NCI-H774 (cell line): Measurements from ENCODE around the gene PEAK1.
"Not testable (repeated sequence)": the region's sequence is repeated elsewhere in the genome, so short reads cannot be mapped to it uniquely, and the experiment has no call there.

Experiments used
- DNase-seq: peaks from one replicate; lab custom pipeline; 2025; lab: John Stamatoyannopoulos, UW

The PEAK1 gene

GRCh38 chr15:77420610-77421369, 886 bp upstream of the PEAK1 start, which contains the start of gene HMG20A:
TSS of gene HMG20A (plus strand) at chr15:77420888. CDS start at chr15:77458408, 37,520 bp downstream.
- DNase-seq = peak; percentile 81

GRCh38 chr15:77418966-77419835, 703 bp downstream of the PEAK1 start:
- no peak for DNase-seq

DNA sequence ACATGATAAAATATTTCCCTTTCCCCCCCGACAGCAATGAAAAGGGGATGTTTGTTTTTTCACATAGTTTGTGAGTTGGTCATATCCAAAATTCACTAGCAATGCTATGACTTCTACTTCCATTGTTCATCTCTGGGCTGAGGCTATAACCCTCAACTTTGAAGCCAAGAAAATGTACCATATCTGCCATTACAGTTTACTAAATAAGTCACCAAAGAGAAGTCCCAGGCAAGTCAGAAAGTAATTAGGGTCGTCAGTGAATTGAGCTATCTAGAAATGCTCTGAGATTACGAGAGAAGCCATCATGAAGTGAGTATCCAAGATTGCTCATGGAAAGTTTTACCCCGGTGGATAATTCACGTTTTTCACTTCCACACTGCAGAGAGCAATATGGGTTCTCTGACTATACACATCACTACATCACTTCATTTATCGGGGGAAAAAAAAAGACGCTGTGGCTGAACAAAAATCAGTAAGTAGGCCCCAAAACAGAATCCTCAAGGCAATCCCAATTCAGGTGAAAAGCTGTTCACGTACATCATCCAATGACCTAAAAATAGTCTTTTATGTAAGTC, 1.4 kb downstream of the PEAK1 start:
- no peak for DNase-seq

DNA sequence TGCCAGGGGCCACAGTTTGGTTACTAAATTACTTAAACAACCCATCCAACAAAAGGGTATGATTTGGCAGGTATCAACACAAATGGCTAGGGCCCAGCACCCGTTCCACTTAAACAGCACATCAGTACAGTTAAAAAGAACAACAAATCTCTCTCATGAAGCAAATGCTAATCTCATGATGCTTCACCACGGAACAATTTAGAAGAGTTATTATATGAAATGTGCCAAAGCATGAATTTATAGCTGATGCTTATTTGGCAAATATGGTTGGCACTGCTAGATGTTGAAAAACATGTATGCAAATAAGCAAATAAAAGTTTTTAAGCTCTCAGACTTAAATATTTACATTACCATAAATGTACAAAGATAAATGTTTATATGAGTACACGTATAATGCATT, 2.3 kb downstream of the PEAK1 start:
- DNase-seq = no peak

DNA sequence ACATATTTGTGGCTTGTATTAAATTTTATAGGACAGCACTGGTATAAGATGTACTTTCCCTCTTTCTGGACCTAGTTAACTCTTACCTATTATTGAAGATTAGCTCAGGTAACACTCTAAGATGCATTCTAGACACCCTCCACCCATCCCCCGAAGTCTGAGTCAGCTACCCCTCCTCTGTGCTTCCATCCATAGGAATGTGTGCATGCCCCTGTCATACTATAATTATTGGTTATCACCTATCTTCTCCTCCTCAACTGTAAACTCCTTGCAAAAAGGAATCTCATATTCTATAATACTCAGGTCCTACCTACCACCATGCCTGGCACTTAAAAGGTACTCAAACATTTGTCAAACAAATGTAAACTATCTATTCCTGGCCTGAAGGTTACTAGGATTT, 3.0 kb downstream of the PEAK1 start:
- DNase-seq = no peak

GRCh38 chr15:77416148-77416455, 3.8 kb downstream of the PEAK1 start:
- DNase-seq = no peak

DNA sequence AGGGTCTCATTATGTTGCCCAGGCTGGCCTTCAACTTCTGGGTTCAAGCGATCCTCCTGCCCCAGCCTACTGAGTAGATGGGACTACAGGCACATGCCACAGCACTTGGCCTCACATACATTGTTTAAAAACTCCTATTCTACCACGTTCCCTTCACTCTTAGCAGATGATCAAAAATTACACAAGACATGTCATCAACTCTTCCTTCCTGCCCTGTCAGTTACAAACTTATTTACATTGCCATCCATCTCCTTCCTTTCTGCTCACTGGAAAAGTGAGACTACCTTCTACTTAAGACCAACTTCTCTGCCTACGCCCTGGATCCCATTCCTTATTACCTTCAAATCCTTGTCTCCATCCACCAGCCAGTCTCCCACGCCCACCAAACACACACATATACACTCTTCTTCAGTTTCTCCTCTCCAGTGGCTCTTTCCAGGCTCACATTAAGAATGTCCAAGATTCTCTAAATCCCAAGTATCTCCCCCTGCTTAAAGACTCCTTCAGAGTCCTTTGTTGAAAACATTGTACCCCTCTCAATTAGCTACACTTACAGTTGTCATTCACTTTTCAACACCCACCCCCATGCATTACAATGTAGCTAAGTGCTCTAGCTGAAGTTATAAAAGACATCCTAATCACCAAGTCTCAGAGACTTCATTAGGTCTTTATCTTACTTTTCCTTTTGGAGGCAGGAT, 4.3 kb downstream of the PEAK1 start:
- DNase-seq = no peak

GRCh38 chr15:77414789-77415442, 5.0 kb downstream of the PEAK1 start:
- DNase-seq = no peak

DNA sequence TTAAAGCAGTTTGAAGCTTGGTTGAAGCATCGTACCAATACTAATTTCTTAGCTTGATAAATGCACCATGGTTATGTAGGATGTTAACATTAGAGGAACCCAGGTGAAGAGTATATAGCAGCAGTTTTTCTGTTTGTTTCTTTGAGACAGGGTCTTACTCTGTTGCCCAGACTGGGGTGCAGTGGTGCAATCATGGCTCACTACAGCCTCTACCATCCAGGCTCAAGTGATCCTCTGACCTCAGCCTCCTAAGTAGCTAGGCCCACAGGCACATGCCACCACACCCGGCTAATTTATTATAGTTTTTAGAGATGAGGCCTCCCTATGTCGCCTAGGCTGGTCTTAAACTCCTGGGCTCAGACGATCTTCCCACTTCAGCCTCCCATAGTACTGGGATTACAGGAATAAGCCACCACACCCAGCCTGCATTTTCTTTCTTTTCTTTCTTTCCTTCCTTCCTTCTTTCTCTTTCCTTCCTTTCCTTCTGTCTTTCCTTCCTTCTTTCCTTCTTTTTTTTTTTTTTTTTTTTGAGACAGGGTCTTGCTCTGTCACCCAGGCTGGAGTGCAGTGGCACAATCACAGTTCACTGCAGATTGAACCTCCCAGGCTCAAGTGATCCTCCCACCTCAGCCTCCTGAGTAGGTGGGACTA, 6.1 kb downstream of the PEAK1 start:
- DNase-seq = no peak

GRCh38 chr15:77412972-77413698, 6.8 kb downstream of the PEAK1 start:
- DNase-seq = no peak

DNA sequence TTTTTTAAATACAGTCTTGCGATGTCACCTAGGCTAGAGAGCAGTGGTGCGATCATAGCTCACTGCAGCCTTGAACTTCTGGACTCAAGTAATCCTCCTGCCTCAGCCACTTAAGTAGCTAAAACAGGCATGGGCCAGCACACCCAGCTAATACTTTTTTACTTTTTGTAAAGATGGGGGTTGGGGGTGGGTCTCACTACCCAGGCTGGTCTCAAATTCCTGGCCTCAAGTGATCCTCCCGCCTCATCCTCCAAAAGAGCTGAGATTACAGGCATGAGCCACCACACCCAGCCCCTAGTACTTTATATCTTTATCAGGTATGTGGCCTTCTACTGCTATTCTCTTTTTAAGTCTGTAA, 8.3 kb downstream of the PEAK1 start:
- no peak for DNase-seq

GRCh38 chr15:77410701-77411618, 8.9 kb downstream of the PEAK1 start:
- DNase-seq = no peak

- not testable (repeated sequence) for DNase-seq
Measured at GRCh38 chr15:77410157-77410500, 9.8 kb downstream of the PEAK1 start.

DNA sequence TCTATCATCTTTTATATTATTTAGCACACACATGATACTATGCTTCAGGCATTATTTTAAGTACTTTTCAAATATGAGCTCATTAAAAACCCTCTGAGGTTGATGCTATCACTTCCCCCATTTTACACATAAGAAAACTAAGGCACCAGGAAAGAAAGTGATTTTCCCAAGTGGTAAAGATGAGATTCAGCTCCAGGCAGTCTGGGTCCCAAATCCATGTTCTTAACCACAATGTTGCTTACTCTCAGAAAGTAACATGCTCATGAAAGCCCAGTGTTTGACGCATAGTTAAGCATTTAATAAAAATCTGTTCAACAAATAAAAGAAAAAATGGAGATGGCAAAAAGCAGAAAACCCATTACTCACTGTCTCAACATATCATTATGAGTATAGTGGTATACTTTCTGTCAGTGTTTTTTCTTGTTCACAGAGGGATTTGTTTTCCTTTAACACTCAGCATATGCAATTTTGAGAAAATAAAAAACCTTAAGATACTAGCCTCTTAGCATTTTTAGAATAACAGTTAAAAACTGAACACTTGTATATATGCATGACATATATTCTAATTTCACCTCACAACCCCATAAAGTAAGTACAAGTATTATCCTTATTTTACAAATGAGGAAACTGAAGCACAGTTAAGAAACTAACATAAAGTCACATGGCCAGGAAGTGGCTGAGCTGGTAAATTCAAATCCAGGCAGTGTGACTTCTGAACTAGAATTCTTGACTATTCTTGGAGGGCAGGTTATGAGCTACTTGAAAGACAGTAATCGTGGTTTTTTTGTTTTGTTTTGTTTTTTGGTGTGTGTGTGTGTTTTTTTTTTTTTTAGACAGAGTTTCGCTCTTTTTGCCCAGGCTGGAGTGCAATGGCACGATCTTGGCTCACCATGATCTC, 10.4 kb downstream of the PEAK1 start:
- DNase-seq = no peak

DNA sequence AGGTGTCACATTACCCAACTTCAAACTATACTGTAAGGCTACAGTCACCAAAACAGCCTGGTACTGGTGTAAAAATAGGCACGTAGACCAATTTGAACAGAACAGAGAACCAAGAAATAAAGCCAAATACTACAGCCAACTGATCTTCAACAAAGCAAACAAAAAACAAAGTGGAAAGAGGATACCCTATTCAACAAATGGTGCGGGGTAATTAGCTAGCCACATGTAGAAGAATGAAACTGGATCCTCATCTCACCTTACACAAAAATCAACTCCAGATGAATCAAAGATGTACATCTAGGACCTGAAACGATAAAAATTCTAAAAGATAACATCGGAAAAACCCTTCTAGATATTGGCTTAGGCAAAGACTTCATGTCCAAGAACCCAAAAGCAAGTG, 13.1 kb downstream of the PEAK1 start:
- no peak for DNase-seq

DNA sequence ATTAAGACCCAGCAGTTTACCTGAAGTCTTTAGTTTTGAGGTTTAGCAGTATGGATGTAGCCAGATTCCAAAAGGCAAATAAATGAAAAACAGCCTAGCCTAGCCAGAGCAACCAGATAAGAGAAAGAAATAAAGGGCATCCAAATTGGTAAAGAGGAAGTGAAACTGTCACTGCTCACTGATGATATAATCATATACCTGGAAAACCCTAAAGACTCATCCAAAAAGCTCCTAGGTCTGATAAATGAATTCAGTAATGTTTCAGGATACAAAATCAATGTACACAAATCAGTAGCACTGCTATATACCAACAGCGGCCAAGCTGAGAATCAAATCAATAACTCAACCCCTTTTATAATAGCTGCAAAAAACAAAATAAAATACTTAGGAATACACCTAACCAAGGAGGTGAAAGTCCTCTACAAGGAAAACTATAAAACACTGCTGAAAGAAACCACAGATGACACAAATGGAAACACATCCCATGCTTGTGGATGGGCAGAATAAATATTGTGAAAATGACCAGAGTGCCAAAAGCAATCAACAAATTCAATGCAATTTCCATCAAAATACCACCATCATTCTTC, 13.6 kb downstream of the PEAK1 start:
- DNase-seq = not testable (repeated sequence)

DNA sequence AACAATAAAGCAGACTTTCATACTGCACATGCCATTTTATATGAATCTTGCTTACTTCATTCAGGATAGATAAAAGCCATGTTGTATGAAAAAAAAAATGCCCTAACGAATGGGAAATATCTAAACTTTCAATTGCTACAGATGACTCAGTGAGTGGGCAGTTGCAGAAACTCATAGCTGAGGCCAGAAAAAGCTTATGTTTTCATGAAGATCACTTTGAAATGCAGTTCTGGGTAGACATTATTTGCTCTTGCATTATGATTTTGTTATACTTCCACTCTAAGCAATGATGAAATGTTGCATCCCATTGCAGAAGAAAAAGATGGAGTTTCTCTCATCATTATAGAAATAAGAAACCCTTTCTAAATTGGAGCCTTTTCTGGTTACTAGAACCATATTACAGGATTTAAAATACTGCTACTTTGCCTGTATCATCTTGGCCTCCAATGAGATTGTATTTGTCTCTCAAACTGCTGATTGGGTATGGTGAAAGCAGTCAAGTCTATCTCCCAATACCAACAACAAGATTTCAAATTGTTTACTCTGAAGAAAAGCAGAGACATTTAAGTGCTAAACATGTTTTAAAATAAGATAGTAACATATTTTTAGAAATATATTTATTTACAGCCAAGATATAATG, 17.0 kb downstream of the PEAK1 start:
- DNase-seq = no peak

DNA sequence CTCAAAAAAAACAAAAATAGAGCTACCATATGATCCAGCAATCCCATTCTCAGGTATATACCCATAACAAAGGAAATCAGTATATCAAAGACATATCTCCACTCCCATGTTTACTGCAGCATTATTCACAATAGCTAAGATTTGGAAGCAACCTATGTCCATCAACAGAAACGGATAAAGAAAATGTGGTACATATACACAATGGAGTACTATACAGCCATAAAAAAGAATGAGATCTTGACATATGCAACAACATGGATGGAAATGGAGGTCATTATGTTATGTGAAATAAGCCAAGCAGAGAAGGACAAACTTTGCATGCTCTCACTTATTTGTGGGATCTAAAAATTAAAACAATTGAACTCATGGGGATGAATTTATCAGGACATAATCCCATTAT, 19.6 kb downstream of the PEAK1 start:
- no peak for DNase-seq
